ENCODE data around the gene ELFN1.

DNA sequence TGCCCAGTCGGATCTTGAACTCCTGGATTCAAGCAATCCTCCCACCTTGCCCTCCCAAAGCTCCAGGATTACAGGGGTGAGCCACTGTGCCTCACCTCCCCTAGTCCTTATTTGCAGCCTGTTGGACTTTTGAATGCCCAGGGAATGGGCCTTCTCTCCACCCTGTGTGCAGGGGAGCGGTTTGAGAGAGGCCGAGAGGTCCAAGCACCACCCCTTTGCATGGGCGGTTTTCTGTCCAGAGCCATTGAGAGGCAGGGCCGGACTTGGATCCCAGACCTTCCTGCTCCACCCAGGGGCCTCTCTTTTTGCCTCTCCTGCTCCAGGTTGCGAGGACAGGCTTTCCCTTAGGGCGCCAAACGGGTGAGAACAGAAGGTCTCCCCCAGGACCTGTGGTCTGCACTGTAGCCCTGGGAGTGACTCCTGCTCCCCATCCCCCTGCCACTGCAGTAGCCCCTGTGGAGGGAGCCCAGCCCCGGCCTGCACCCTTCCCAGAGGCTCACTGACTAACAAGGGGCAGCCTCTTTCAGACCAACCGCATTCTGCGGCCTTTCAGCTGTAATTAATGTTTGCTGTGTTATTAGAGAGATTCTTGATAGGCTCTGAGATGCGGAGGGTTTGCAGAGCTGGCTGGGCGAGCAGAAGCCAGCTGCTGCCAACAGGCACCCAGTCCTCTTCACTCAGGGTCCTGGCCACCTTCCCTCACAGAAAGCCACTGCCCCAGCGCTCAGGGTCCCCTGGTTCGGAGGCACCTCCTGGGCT lies 57.9 kb downstream of the ELFN1 start:
- TF ChIP-seq, protein P1, sequence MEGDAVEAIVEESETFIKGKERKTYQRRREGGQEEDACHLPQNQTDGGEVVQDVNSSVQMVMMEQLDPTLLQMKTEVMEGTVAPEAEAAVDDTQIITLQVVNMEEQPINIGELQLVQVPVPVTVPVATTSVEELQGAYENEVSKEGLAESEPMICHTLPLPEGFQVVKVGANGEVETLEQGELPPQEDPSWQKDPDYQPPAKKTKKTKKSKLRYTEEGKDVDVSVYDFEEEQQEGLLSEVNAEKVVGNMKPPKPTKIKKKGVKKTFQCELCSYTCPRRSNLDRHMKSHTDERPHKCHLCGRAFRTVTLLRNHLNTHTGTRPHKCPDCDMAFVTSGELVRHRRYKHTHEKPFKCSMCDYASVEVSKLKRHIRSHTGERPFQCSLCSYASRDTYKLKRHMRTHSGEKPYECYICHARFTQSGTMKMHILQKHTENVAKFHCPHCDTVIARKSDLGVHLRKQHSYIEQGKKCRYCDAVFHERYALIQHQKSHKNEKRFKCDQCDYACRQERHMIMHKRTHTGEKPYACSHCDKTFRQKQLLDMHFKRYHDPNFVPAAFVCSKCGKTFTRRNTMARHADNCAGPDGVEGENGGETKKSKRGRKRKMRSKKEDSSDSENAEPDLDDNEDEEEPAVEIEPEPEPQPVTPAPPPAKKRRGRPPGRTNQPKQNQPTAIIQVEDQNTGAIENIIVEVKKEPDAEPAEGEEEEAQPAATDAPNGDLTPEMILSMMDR (IDR thresholded peaks at IDR 0.05; ENCODE audit: low read depth, low read length), result no peak
- TF ChIP-seq, protein P2, sequence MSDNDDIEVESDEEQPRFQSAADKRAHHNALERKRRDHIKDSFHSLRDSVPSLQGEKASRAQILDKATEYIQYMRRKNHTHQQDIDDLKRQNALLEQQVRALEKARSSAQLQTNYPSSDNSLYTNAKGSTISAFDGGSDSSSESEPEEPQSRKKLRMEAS (IDR thresholded peaks at IDR 0.05; ENCODE audit: low read depth, low read length), result no peak
